ENCODE data around the gene TWF2.

TWF2 gene

DNA sequence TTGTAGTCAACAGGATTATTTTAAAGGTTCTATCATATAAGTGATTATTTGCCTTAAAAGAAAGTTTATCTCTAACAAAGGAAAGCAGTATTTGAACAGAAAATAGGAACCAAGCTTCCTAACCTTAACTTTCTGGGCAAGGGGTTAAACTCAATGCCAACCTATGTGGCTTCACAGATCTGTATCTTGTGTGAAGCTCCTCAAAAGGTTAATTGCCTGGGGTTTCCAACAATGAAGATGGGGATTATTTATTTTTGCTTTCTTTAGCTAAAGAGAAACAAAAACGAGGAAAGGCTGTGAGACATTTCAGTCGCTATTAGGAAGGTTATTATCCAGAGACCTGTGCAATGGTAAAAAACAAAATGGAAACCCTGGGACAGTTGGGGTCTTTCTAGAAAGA is 40.6 kb upstream of the TWF2 start:
- H3K27ac ChIP-seq = peak overlapping the region; percentile 97
- TF ChIP-seq ZFX (IDR thresholded peaks at IDR 0.05; ENCODE audit: borderline replicate concordance) = no peak
- TF ChIP-seq, protein P1, sequence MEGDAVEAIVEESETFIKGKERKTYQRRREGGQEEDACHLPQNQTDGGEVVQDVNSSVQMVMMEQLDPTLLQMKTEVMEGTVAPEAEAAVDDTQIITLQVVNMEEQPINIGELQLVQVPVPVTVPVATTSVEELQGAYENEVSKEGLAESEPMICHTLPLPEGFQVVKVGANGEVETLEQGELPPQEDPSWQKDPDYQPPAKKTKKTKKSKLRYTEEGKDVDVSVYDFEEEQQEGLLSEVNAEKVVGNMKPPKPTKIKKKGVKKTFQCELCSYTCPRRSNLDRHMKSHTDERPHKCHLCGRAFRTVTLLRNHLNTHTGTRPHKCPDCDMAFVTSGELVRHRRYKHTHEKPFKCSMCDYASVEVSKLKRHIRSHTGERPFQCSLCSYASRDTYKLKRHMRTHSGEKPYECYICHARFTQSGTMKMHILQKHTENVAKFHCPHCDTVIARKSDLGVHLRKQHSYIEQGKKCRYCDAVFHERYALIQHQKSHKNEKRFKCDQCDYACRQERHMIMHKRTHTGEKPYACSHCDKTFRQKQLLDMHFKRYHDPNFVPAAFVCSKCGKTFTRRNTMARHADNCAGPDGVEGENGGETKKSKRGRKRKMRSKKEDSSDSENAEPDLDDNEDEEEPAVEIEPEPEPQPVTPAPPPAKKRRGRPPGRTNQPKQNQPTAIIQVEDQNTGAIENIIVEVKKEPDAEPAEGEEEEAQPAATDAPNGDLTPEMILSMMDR (IDR thresholded peaks at IDR 0.05) = no peak

DNA sequence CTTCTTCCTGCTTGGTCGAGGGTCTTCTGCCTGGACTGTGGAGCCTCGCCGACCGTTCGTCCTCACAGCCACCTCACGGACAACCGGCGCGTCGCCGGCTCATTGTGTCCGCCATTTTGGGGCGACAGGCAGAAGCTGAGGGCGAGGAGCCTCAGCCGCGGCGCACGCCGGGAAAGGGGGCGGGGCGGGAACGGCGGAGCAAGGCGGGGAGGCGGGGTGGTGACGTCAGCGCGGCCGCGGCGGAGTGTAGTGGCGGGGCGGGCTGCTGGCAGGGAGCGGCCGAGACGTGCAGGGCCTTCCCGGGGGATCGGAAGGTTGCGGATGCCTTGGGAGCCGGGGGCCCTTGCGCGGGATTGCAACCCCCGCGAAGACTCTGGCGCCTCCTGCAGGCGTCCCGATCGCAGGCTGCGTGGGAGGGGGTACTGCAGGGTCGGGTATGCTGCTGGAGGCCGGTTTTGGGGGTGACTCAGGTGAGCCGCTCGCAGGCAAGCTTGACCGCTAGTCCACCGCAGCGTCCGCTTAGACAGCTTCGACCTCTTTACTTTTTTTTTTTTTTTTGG is 39.6 kb upstream of the TWF2 start, which contains the start of gene WDR82:
TSS of gene WDR82 (minus strand) at position 140 of the 560 bp plus-strand sequence. CDS start 288 bp downstream, outside the sequence.
- TF ChIP-seq, protein P1 (IDR thresholded peaks at IDR 0.05) = no peak
- no peak for TF ChIP-seq ZFX (IDR thresholded peaks at IDR 0.05; ENCODE audit: borderline replicate concordance)
- peak within 1 kb of the TSS; percentile 97 for H3K27ac ChIP-seq

DNA sequence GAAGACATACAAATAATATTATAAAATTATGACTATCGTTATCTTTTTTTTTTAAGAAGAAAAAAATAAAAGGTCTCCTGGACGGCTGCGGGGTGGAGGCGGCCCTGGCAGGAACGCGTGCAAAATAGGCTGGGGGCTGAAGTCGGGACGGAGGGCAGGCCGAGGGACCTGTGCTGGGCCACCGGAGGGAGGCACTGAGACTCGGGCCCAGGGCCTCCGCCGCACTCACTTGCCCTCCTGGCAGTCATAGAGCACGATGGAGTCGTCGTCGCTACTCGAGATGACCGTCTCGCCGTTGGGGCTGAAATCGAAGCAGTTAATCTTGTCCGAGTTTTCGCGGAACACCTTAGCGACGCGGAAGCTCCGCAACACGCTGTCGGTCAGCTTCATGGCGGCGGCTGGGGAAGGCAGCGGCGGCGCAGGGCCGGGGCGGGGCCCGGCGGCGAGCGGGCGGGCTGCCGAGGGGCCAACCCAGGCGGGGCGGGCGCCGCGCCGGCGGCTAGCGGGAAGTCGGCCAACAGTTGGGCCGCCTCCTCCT is 39.1 kb upstream of the TWF2 start:
- peak overlapping the region; percentile 97 for H3K27ac ChIP-seq
- no peak for TF ChIP-seq ZFX (IDR thresholded peaks at IDR 0.05; ENCODE audit: borderline replicate concordance)
- TF ChIP-seq, protein P1 (IDR thresholded peaks at IDR 0.05) = peak; percentile 29

DNA sequence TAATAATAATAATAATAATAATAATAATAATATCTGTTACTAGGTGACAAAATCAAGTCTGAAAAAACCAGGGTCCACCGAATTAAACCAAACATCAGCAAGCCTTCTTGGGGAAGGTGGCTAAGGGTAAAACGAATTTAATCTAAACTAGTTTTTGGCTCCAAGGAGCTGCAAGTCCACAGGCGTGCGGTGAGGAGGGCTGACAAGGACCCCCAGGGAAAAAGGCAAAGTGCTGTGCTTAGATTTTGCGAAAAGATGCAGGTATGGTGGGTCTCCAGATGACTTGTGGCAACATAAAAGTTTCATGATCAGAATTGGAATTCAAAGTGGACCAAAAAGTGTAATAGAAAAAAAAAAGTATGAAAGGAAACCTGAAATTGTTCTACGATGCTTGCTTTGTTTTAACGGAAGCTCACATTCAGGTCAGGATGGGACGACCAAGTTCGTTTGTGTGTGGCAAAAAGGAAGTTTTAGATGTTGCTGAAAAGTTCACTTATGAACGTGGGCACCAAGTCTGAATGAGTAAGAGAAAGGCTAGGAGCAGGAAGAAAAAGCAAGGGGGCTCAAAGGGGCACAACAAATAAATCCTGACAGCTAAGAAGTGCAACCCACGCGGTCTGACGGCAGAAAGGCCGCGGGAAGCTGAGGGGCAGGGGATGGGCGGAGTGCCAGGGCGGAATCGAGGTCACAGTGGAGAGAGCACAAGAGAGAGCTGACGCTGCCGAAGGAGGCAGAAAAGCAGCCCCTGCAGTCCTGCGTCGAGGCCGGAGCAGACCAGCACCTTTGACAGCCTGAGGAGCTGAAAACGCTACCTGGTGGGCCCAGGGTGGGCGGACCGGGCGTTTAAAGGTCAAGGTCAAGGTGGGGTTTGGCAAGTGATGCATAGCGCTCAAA is 38.4 kb upstream of the TWF2 start:
- TF ChIP-seq, protein P1 (IDR thresholded peaks at IDR 0.05) = no peak
- no peak for TF ChIP-seq ZFX (IDR thresholded peaks at IDR 0.05; ENCODE audit: borderline replicate concordance)
- peak overlapping the region; percentile 97 for H3K27ac ChIP-seq

DNA sequence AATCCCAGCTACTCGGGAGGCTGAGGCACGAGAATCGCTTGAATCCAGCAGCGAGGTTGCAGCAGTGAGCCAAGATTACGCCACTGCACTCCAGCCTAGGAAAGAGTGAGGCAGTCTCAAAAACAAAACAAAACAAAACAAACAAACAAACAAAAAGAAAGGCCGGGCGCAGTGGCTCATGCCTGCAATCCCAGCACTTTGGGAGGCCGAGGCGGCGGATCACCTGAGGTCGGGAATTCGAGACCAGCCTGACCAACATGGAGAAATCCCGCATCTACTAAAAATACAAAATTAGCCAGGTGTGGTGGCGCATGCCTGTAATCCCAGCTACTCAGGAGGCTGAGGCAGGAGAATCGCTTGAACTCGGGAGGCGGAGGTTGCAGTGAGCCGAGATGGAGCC is 35.8 kb upstream of the TWF2 start:
- H3K27ac ChIP-seq = peak overlapping the region; percentile 97

DNA sequence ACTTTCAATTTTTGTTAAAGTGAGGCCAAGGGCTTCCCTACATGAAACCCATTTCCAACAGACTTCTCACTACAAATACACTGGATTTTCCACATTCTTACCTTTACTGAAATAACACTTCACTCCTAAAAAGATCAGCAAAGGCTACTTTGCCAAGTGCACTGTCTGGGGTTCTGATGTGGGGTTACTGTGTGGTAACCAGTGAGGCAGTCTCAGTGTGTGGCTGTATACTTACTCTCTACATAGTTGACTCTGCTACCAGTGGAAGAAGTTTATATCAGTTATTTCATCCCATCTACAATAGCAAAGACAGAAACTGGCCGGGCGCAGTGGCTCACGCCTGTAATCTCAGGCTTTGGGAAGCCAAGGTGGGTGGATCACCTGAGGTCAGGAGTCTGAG is 33.9 kb upstream of the TWF2 start:
- peak overlapping the region; percentile 22 for H3K27ac ChIP-seq
- TF ChIP-seq, protein P1 (IDR thresholded peaks at IDR 0.05) = no peak
- TF ChIP-seq ZFX (IDR thresholded peaks at IDR 0.05; ENCODE audit: borderline replicate concordance) = no peak

DNA sequence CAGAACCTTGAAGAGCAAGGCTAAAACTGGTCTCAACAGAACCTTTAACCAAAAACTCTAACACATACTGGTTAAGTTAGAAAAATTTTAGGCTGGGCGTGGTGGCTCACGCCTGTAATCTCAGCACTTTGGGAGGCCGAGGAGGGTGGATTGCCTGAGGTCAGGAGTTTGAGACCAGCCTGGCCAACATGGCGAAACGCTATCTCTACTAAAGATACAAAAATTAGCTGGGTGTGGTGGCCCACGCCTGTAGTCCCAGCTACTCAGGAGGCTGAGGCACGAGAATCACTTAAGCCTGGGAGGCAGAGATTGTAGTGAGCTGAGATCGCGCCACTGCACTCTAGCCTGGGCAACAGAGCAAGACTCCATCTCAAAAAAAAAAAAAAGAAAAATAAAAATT is 33.2 kb upstream of the TWF2 start:
- peak overlapping the region; percentile 22 for H3K27ac ChIP-seq

DNA sequence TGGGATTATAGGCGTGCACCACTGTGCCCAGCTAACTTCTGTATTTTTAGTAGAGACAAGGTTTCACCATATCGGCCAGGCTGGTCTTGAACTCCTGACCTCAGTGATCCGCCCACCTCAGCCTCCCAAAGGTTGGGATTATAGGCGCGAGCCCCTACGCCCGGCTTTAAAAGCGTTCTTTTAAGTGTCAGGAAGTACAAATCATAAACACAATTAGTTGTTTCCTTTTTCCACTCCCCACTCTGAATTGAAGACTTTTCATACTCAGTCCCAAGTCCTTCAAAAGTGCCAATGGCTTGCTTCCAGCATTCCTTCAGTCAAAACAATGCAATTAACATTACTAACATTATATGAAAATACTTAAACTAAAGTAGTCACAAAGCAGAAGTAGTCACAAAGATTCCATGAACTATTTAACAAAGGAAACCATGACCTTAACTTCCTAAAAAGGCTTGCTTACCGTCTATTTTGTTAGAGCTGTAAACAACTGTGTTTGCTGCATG is 31.3 kb upstream of the TWF2 start:
- no peak for TF ChIP-seq ZFX (IDR thresholded peaks at IDR 0.05; ENCODE audit: borderline replicate concordance)
- TF ChIP-seq, protein P1 (IDR thresholded peaks at IDR 0.05) = no peak
- H3K27ac ChIP-seq = no peak overlapping the region
